HepG2 (cell line): ENCODE results near the gene MEIOB. TPM values are rescaled to one million over a fixed set of nuclear protein-coding genes. Genes with fewer than 3 reads are reported as not detected.

Experiments used
- ATAC-seq: fragments of 200-7000 bp; cut with Tn5 transposase; 3 replicates; pipeline ENCODE4 v1.9.1; 2020; ENCODE audit warnings: mild to moderate bottlenecking, moderate library complexity
- BruUV-seq: library from RNA; stranded (reverse); fragments of 400-500 nt; replicated peaks from 2 replicates; lab custom pipeline; 2021; lab: Mats Ljungman, UMichigan
- CTCF ChIA-PET: fragments of 300-600 bp; formaldehyde crosslinking; extraction: SDS; loops from one replicate; lab custom pipeline; 2021; ENCODE audit warnings: low total read pairs, inconsistent platforms, low intra/inter-chr PET ratio; lab: Yijun Ruan, JAX
- POLR2A ChIA-PET: fragments of 350-600 bp; sonication (Branson Sonifier 250); formaldehyde crosslinking; loops from one replicate; lab custom pipeline; 2020; ENCODE audit warnings: antibody characterized with exemption, inconsistent platforms; lab: Yijun Ruan, JAX
- DNase-seq: peaks from one replicate; pipeline ENCODE4 v3.0.0-alpha.2; 2015; ENCODE audit warnings: low spot score
- FAIRE-seq: peaks from 3 replicates; lab custom pipeline; 2011; peaks lifted over from hg19 to GRCh38; lab: Jason Lieb, UNC
- H2AFZ ChIP-seq: one replicate; pipeline ENCODE4 v1.6.1; 2011; ENCODE audit warnings: low read length, inconsistent platforms
- H3K27ac ChIP-seq: fragments of 300-600 bp; 3 replicates; pipeline ENCODE4 v1.8.0; 2011; ENCODE audit warnings: mixed run types, mild to moderate bottlenecking, mixed read lengths, low read length, inconsistent platforms; ENCODE audit not compliant: insufficient read depth; ENCODE audit errors: extremely low read length
- H3K27me3 ChIP-seq, 2 experiments: fragments of 200-600 bp in 1 of 2; 2 replicates in 1 of 2; 3 replicates in 1 of 2; pipeline versions ENCODE4 v1.6.0 to v1.8.0; 2011; ENCODE audit warnings: low read length in 2 of 2, mild to moderate bottlenecking in 2 of 2, moderate library complexity in 2 of 2, inconsistent platforms in 1 of 2; ENCODE audit not compliant: insufficient read depth in 2 of 2, control insufficient read depth in 1 of 2
- H3K36me3 ChIP-seq, 2 experiments: fragments of 200-600 bp in 1 of 2; replicated peaks in 1 of 2; 2 replicates in 1 of 2; 3 replicates in 1 of 2; pipeline versions ENCODE4 v1.5.1 to v1.8.0; 2011; ENCODE audit warnings: low read length in 2 of 2, inconsistent platforms in 1 of 2; ENCODE audit not compliant: insufficient read depth in 2 of 2, control insufficient read depth in 1 of 2
- H3K4me1 ChIP-seq: 2 replicates; pipeline ENCODE4 v1.5.1; 2012; ENCODE audit warnings: low read length, inconsistent platforms; ENCODE audit not compliant: insufficient read depth
- H3K4me2 ChIP-seq: 2 replicates; pipeline ENCODE4 v1.6.0; 2011; ENCODE audit warnings: low read depth, low read length, inconsistent platforms
- H3K4me3 ChIP-seq, 3 experiments: fragments of 200-600 bp in 1 of 3; sonication (generic), shearing (Covaris generic) in 1 of 3; replicated peaks in 1 of 3; 2 replicates each; pipeline ENCODE4 v1.5.1; 2011 to 2016; ENCODE audit warnings: low read length in 3 of 3, inconsistent platforms in 2 of 3, low read depth in 2 of 3, mild to moderate bottlenecking in 2 of 3, control low read depth in 1 of 3, mixed read lengths in 1 of 3; ENCODE audit not compliant: insufficient read depth in 1 of 3
- H3K79me2 ChIP-seq: one replicate; pipeline ENCODE4 v1.6.1; 2011; ENCODE audit warnings: low read length, inconsistent platforms; ENCODE audit not compliant: insufficient read depth
- H3K9ac ChIP-seq: 2 replicates; pipeline ENCODE4 v1.6.0; 2011; ENCODE audit warnings: mild to moderate bottlenecking, low read depth, low read length, inconsistent platforms; ENCODE audit not compliant: insufficient read depth
- H3K9me3 ChIP-seq: 2 replicates; pipeline ENCODE4 v1.5.1; 2012; ENCODE audit warnings: mild to moderate bottlenecking, low read length
- H4K20me1 ChIP-seq: 2 replicates; pipeline ENCODE4 v1.6.0; 2011; ENCODE audit warnings: inconsistent platforms, mild to moderate bottlenecking, low read length, moderate library complexity; ENCODE audit not compliant: insufficient read depth
- CEBPZ ChIP-seq: IDR thresholded peaks from 2 replicates; pipeline ENCODE4 v1.6.1; 2012; ENCODE audit warnings: low read length, improper control_type of control experiment
- DNMT1 ChIP-seq: sonication (generic); formaldehyde crosslinking; IDR thresholded peaks from 2 replicates; pipeline ENCODE4 v1.5.1; 2020; ENCODE audit warnings: mild to moderate bottlenecking, missing genetic modification reagents
- EP300 ChIP-seq, 3 experiments: sonication (generic) in 1 of 3; formaldehyde crosslinking in 1 of 3; IDR thresholded peaks; 2 replicates each; pipeline versions ENCODE4 v1.5.1 to v1.6.1; 2011 to 2020; ENCODE audit warnings: low read depth in 2 of 3, low read length in 2 of 3, borderline replicate concordance in 1 of 3, improper control_type of control experiment in 1 of 3, mild to moderate bottlenecking in 1 of 3, missing genetic modification reagents in 1 of 3, moderate library complexity in 1 of 3
- KLF15 ChIP-seq: sonication (generic); formaldehyde crosslinking; IDR thresholded peaks from 2 replicates; pipeline ENCODE4 v1.8.1; 2023; ENCODE audit warnings: borderline replicate concordance, mild to moderate bottlenecking, inconsistent platforms, missing genetic modification reagents, mixed read lengths
- NONO ChIP-seq, 2 experiments: fragments of 450-650 bp in 1 of 2; sonication (generic) in 1 of 2; formaldehyde crosslinking in 1 of 2; IDR thresholded peaks in 1 of 2; conservative IDR thresholded peaks in 1 of 2; 2 replicates each; pipeline versions ENCODE4 v1.6.1 to v1.8.0; 2017 to 2022; ENCODE audit warnings: mild to moderate bottlenecking in 1 of 2, missing genetic modification reagents in 1 of 2, moderate library complexity in 1 of 2
- NR2C2 ChIP-seq: sonication (generic); formaldehyde crosslinking; IDR thresholded peaks from 2 replicates; pipeline ENCODE4 v1.4.0; 2020; ENCODE audit warnings: missing genetic modification reagents, mild to moderate bottlenecking, moderate library complexity, borderline replicate concordance
- TCF7L2 ChIP-seq: IDR thresholded peaks from 2 replicates; pipeline ENCODE4 v1.6.1; 2011; ENCODE audit warnings: mild to moderate bottlenecking, low read depth, low read length, moderate library complexity
- TGIF2 ChIP-seq: IDR thresholded peaks from 2 replicates; pipeline ENCODE4 v1.6.1; 2016; ENCODE audit warnings: control low read depth, missing compliant biosample characterization
- ZNF33B ChIP-seq: sonication (generic); formaldehyde crosslinking; IDR thresholded peaks from 2 replicates; pipeline ENCODE4 v1.5.1; 2020; ENCODE audit warnings: mild to moderate bottlenecking, missing genetic modification reagents
- ZNF720 ChIP-seq: sonication (generic); formaldehyde crosslinking; IDR thresholded peaks from 2 replicates; pipeline ENCODE4 v1.4.0; 2020; ENCODE audit warnings: missing genetic modification reagents
- ZSCAN22 ChIP-seq: sonication (generic); formaldehyde crosslinking; IDR thresholded peaks from 2 replicates; pipeline ENCODE4 v1.4.0; 2020; ENCODE audit warnings: mild to moderate bottlenecking, missing genetic modification reagents
- WGBS: methylation state at CpG from one replicate; pipeline ENCODE4 v1.1.6; 2017; ENCODE audit warnings: low lambda C conversion rate; 5-methylcytosine and 5-hydroxymethylcytosine counted together
- in situ Hi-C: cut with HindIII; loops from 2 replicates; pipeline ENCODE4 v1.10.0; 2017; ENCODE audit warnings: low pct_unique_long_range_greater_than_20kb; ENCODE audit not compliant: extremely low pct_ligation_motif_present
- intact Hi-C: fragments of 100-400 bp; cut with micrococcal nuclease; formaldehyde crosslinking; loops from one replicate; pipeline ENCODE4 v1.10.0; 2022; ENCODE audit not compliant: unreplicated experiment
- polyA plus RNA-seq, 8 experiments: library from polyadenylated mRNA; depleted of rRNA in 3 of 8; stranded (reverse) in 7 of 8; unstranded in 1 of 8; fragments of >200 nt; fragmentation: Illumina TruSeq in 4 of 8; extraction: Trizol in 4 of 8; gene quantifications; 2 replicates each; pipeline versions ENCODE4 v1.2.1 to v1.2.3, GENCODE V29; 2011 to 2016; ENCODE audit warnings: low read depth in 4 of 8, missing spikeins in 1 of 8, mixed read lengths in 1 of 8; ENCODE audit not compliant: insufficient read depth in 1 of 8
- total RNA-seq, 5 experiments: library from RNA; depleted of rRNA; stranded (reverse); fragments of >200 nt; fragmentation: Illumina TruSeq; extraction: Trizol; gene quantifications; 2 replicates each; pipeline ENCODE4 v1.2.3, GENCODE V29; 2016; ENCODE audit warnings: low read depth in 1 of 5
- TF ChIP-seq, protein P1 (sequence below): sonication (generic); formaldehyde crosslinking; IDR thresholded peaks from 2 replicates; pipeline ENCODE4 v1.8.0; 2023; ENCODE audit warnings: mild to moderate bottlenecking, missing genetic modification reagents

Gene MEIOB
- total and polyA plus RNA-seq, 2 of the 13 experiments (the other 11 are each of a cell fraction or from before 2014, with no cell fraction given) = 0.17 TPM; not detected in 1

- no peaks in the 10 kb centered on the region for H3K79me2 ChIP-seq
- H3K27me3 ChIP-seq = peaks cover 15 to 57% of the 10 kb centered on the region in 2 experiments
- POLR2A ChIA-PET = interaction anchor here (0.8 to 0.9 kb wide), 2 partner anchors 9 to 26 kb away, joined by 5 read pairs; no protein-coding TSS in a partner anchor
- H3K9me3 ChIP-seq = no peaks in the 10 kb centered on the region
- peaks cover 12% of the 10 kb centered on the region for H3K4me1 ChIP-seq
- ATAC-seq = no peak
- BruUV-seq = no TSS peak
- no peaks in the 10 kb centered on the region for H3K36me3 ChIP-seq
- in situ Hi-C loops = no loop called here
- no peaks in the 10 kb centered on the region for H4K20me1 ChIP-seq
- no peak overlapping the region for H3K27ac ChIP-seq
- no peak for DNase-seq
- WGBS = 21% methylated on average over 17 of the region's 20 CpGs
- H3K4me2 ChIP-seq = no peak overlapping the region
- no peak overlapping the region for H2AFZ ChIP-seq
- CTCF ChIA-PET = no interaction called here
- no peak overlapping the region for H3K4me3 ChIP-seq
- no peak for FAIRE-seq
- no peak overlapping the region for H3K9ac ChIP-seq
- intact Hi-C loops = no loop called here
- no peak for TF ChIP-seq ZNF33B
- TF ChIP-seq TCF7L2 = no peak
- TF ChIP-seq EP300 (IDR thresholded peaks at IDR 0.05; ENCODE audit: low read depth in 2 of 2, low read length in 2 of 2) = no peak
- TF ChIP-seq EP300 (CRISPR knock-in tag; IDR thresholded peaks at IDR 0.05; ENCODE audit: borderline replicate concordance) = no peak
- TF ChIP-seq KLF15 = no peak
- no peak for TF ChIP-seq TGIF2 (CRISPR knock-in tag)
- TF ChIP-seq CEBPZ = no peak
- no peak for TF ChIP-seq DNMT1
- TF ChIP-seq ZNF720 (CRISPR knock-in tag) = no peak
- TF ChIP-seq NONO (IDR thresholded peaks at IDR 0.05) = no peak
- no peak for TF ChIP-seq NONO (CRISPR knock-in tag; conservative IDR thresholded peaks at IDR 0.05)
- TF ChIP-seq ZSCAN22 = no peak
- TF ChIP-seq, protein P1, sequence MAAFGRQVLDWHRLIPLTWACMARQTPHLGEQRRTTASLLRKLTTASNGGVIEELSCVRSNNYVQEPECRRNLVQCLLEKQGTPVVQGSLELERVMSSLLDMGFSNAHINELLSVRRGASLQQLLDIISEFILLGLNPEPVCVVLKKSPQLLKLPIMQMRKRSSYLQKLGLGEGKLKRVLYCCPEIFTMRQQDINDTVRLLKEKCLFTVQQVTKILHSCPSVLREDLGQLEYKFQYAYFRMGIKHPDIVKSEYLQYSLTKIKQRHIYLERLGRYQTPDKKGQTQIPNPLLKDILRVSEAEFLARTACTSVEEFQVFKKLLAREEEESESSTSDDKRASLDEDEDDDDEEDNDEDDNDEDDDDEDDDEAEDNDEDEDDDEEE (CRISPR knock-in tag) = no peak
- TF ChIP-seq NR2C2 (CRISPR knock-in tag) = no peak
Observed at GRCh38 chr16:1902547-1903219, 30.7 kb upstream of the MEIOB start.
